Hepatocyte (in vitro differentiated cells): ENCODE results near the gene RADX. TPM values are rescaled to one million over a fixed set of nuclear protein-coding genes. Genes with fewer than 3 reads are reported as not detected.

ENCODE experiments used
- DNase-seq: peaks from one replicate; pipeline ENCODE4 v3.0.0-alpha.2; 2016; ENCODE audit warnings: low spot score
- H2AFZ ChIP-seq: fragments of 200-600 bp; sonication (generic); 2 replicates; pipeline ENCODE4 v1.6.0; 2016; ENCODE audit warnings: antibody characterized with exemption, mild to moderate bottlenecking
- H3K27ac ChIP-seq: fragments of 200-600 bp; sonication (generic); 2 replicates; pipeline ENCODE4 v1.5.1; 2016; ENCODE audit warnings: mild to moderate bottlenecking
- H3K27me3 ChIP-seq: fragments of 200-600 bp; sonication (generic); 2 replicates; pipeline ENCODE4 v1.6.1; 2016
- H3K36me3 ChIP-seq: fragments of 200-600 bp; sonication (generic); replicated peaks from 2 replicates; pipeline ENCODE4 v1.5.1; 2016; ENCODE audit warnings: low read depth; ENCODE audit not compliant: insufficient read depth
- H3K4me1 ChIP-seq: fragments of 200-600 bp; sonication (generic); 2 replicates; pipeline ENCODE4 v1.5.1; 2016; ENCODE audit warnings: mild to moderate bottlenecking, moderate library complexity; ENCODE audit not compliant: insufficient read depth
- H3K4me2 ChIP-seq: fragments of 200-600 bp; sonication (generic); 2 replicates; pipeline ENCODE4 v1.6.0; 2016
- H3K4me3 ChIP-seq: fragments of 200-600 bp; sonication (generic); 2 replicates; pipeline ENCODE4 v1.5.1; 2016; ENCODE audit warnings: mild to moderate bottlenecking
- H3K79me2 ChIP-seq: fragments of 200-600 bp; sonication (generic); 2 replicates; pipeline ENCODE4 v1.6.0; 2017; ENCODE audit warnings: mild to moderate bottlenecking
- H3K9me2 ChIP-seq: fragments of 200-600 bp; sonication (generic); replicated peaks from 2 replicates; pipeline ENCODE4 v1.6.0; 2017; ENCODE audit warnings: mild to moderate bottlenecking; ENCODE audit not compliant: insufficient read depth
- H3K9me3 ChIP-seq: fragments of 200-600 bp; sonication (generic); 2 replicates; pipeline ENCODE4 v1.5.1; 2016; ENCODE audit warnings: low read depth, mild to moderate bottlenecking
- H4K20me1 ChIP-seq: fragments of 200-600 bp; sonication (generic); 2 replicates; pipeline ENCODE4 v1.6.0; 2016; ENCODE audit warnings: mild to moderate bottlenecking; ENCODE audit not compliant: insufficient read depth, poor library complexity, severe bottlenecking
- EZH2 ChIP-seq: fragments of 200-600 bp; sonication (generic); IDR thresholded peaks from 2 replicates; pipeline ENCODE4 v1.6.1; 2016; ENCODE audit warnings: antibody characterized with exemption, mild to moderate bottlenecking, borderline replicate concordance
- EZH2phosphoT487 ChIP-seq: fragments of 200-600 bp; sonication (generic); IDR thresholded peaks from one replicate; pipeline ENCODE4 v1.6.1; 2018; ENCODE audit warnings: antibody characterized with exemption, mild to moderate bottlenecking, low read depth, moderate library complexity; ENCODE audit not compliant: unreplicated experiment, severe bottlenecking
- WGBS: methylation state at CpG from one replicate; pipeline ENCODE4 v1.1.6; 2016; ENCODE audit warnings: low lambda C conversion rate; ENCODE audit errors: missing lambda C conversion rate; 5-methylcytosine and 5-hydroxymethylcytosine counted together
- polyA plus RNA-seq: library from polyadenylated mRNA; unstranded; fragments of >200 nt; fragmentation: Nextera tagmentation; extraction: Ambion mirVana; gene quantifications from 2 replicates; pipeline ENCODE4 v1.2.1, GENCODE V29; 2016
- total RNA-seq: library from RNA; depleted of rRNA; stranded (reverse); fragments of >200 nt; gene quantifications from 2 replicates; pipeline ENCODE4 v1.2.3, GENCODE V29; 2014
- TF ChIP-seq, protein P1 (sequence below): fragments of 200-600 bp; sonication (generic); IDR thresholded peaks from 2 replicates; pipeline ENCODE4 v1.5.1; 2016; ENCODE audit warnings: antibody characterized with exemption, mild to moderate bottlenecking; ENCODE audit not compliant: poor library complexity

The RADX gene
- total and polyA plus RNA-seq, 2 experiments from 2014 or later, result 2.9 to 4.2 TPM

DNA sequence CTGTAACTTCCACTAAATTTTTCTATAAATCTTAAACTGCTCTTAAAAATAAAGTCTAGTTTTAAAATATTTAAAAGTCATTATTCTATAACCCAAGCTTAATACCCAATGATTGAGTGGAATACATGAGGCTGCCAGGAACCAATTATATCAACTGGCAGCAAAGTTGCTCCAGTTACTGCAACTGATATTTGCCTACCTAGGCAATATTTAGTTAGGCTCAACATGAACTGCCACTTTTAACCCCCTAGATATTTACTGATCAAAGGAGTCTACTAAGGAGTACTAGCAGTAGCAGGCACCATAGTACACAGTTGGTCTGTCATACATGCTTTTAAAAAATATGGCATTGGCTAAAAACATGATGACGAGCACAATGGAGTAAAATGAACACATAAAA lies 29.9 kb upstream of the RADX start:
- WGBS, result 70% methylated on average over 1 of the region's 1 CpG

GRCh38 chrX:106585478-106585877 lies 26.3 kb upstream of the RADX start:
- WGBS, result 60% methylated on average over 2 of the region's 2 CpGs
- Histone ChIP-seq H3K4me3 (no peak overlapping the region), H3K79me2 (no peaks in the 10 kb centered on the region), H3K9me2 (no peaks in the 10 kb centered on the region), H2AFZ (no peak overlapping the region), H4K20me1 (no peaks in the 10 kb centered on the region), H3K9me3 (no peaks in the 10 kb centered on the region), H3K27me3 (no peaks in the 10 kb centered on the region), H3K36me3 (no peaks in the 10 kb centered on the region), H3K4me1 (no peaks in the 10 kb centered on the region), H3K27ac (no peak overlapping the region), H3K4me2 (no peak overlapping the region)
- TF ChIP-seq EZH2, result no peak
- no peak for TF ChIP-seq EZH2phosphoT487
- TF ChIP-seq, protein P1, sequence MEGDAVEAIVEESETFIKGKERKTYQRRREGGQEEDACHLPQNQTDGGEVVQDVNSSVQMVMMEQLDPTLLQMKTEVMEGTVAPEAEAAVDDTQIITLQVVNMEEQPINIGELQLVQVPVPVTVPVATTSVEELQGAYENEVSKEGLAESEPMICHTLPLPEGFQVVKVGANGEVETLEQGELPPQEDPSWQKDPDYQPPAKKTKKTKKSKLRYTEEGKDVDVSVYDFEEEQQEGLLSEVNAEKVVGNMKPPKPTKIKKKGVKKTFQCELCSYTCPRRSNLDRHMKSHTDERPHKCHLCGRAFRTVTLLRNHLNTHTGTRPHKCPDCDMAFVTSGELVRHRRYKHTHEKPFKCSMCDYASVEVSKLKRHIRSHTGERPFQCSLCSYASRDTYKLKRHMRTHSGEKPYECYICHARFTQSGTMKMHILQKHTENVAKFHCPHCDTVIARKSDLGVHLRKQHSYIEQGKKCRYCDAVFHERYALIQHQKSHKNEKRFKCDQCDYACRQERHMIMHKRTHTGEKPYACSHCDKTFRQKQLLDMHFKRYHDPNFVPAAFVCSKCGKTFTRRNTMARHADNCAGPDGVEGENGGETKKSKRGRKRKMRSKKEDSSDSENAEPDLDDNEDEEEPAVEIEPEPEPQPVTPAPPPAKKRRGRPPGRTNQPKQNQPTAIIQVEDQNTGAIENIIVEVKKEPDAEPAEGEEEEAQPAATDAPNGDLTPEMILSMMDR, result no peak
- no peak for DNase-seq

More for the DNA sequence above, 29.9 kb upstream of the RADX start:
- Histone ChIP-seq H3K4me1 (no peaks in the 10 kb centered on the region), H3K27me3 (no peaks in the 10 kb centered on the region), H3K4me3 (no peak overlapping the region), H3K9me3 (peaks cover 8% of the 10 kb centered on the region), H3K36me3 (no peaks in the 10 kb centered on the region), H3K4me2 (no peak overlapping the region), H4K20me1 (no peaks in the 10 kb centered on the region), H2AFZ (no peak overlapping the region), H3K79me2 (no peaks in the 10 kb centered on the region), H3K27ac (no peak overlapping the region), H3K9me2 (no peaks in the 10 kb centered on the region)
- DNase-seq, result no peak
- TF ChIP-seq EZH2, result no peak
- no peak for TF ChIP-seq EZH2phosphoT487

- H3K4me3 ChIP-seq, result no peak overlapping the region
- TF ChIP-seq EZH2phosphoT487 (no peak), EZH2 (no peak)
- TF ChIP-seq, protein P1, result no peak
- no peak overlapping the region for H3K27ac ChIP-seq
- H3K79me2 ChIP-seq, result no peaks in the 10 kb centered on the region
- no peaks in the 10 kb centered on the region for H3K9me3 ChIP-seq
- DNase-seq, result no peak
- H2AFZ ChIP-seq, result no peak overlapping the region
- H3K36me3 ChIP-seq, result no peaks in the 10 kb centered on the region
- H3K27me3 ChIP-seq, result no peaks in the 10 kb centered on the region
- no peaks in the 10 kb centered on the region for H4K20me1 ChIP-seq
- WGBS, result 32% methylated on average over 2 of the region's 2 CpGs
- no peaks in the 10 kb centered on the region for H3K4me1 ChIP-seq
- H3K4me2 ChIP-seq, result no peak overlapping the region
- no peaks in the 10 kb centered on the region for H3K9me2 ChIP-seq
These were observed 23.0 kb upstream of the RADX start for GRCh38 chrX:106588801-106589200.

DNA sequence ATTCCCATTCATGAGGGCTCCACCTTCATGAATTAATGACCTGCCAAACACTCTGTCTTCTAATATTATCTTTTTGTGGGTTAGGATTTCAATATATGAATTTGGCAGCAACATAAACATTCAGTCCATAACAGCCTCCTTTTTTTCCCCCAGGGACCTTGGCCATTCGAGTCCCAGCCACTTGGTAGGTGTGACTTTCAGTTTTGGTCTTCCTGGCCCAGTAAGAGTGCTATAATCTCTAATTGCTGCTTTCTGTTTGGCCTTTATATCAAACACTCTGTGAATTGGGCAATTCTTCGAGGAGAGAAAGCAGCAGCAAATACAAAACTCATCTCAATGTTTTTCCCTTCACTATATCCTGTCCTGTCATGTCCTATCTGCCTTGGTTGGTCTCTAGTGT lies 12.4 kb upstream of the RADX start:
- Histone ChIP-seq H3K4me2 (no peak overlapping the region), H4K20me1 (no peaks in the 10 kb centered on the region), H3K4me3 (no peak overlapping the region), H3K9me2 (no peaks in the 10 kb centered on the region), H3K4me1 (no peaks in the 10 kb centered on the region), H3K9me3 (no peaks in the 10 kb centered on the region), H3K27ac (no peak overlapping the region), H3K36me3 (no peaks in the 10 kb centered on the region), H3K79me2 (no peaks in the 10 kb centered on the region), H2AFZ (no peak overlapping the region), H3K27me3 (no peaks in the 10 kb centered on the region)
- TF ChIP-seq, protein P1, result no peak
- TF ChIP-seq EZH2 (no peak), EZH2phosphoT487 (no peak)
- WGBS, result 43% methylated on average over 2 of the region's 2 CpGs
- DNase-seq, result no peak
